ENCODE results near the gene KLF13. TPM values are rescaled to one million over a fixed set of nuclear protein-coding genes. Genes with fewer than 3 reads are reported as not detected.

Gene KLF13
- total RNA-seq, 3 donors from 2014 or later, result 26.3 to 52.2 (median 28.2) TPM

- DNase-seq (ENCODE audit: low spot score in 2 of 2), result peak; percentile 3 to 19
- Histone ChIP-seq H3K36me3 (no peaks in the 10 kb centered on the region), H3K4me3 (no peak overlapping the region), H3K4me1 (no peaks in the 10 kb centered on the region), H3K9me3 (peaks cover 0 to 11% of the 10 kb centered on the region in 2 donors), H3K27ac (no peak overlapping the region), H3K27me3 (peaks cover 0 to 10% of the 10 kb centered on the region in 2 donors)
- TF ChIP-seq CTCF (IDR thresholded peaks at IDR 0.05) (no peak), POLR2AphosphoS5 (IDR thresholded peaks at IDR 0.05) (no peak), POLR2A (IDR thresholded peaks at IDR 0.05) (no peak)
- intact Hi-C loops (cut with DNase I; ENCODE audit: low total_unique reads), result no loop called here
Measured at GRCh38 chr15:31309893-31310606, 16.6 kb upstream of the KLF13 start.

DNA sequence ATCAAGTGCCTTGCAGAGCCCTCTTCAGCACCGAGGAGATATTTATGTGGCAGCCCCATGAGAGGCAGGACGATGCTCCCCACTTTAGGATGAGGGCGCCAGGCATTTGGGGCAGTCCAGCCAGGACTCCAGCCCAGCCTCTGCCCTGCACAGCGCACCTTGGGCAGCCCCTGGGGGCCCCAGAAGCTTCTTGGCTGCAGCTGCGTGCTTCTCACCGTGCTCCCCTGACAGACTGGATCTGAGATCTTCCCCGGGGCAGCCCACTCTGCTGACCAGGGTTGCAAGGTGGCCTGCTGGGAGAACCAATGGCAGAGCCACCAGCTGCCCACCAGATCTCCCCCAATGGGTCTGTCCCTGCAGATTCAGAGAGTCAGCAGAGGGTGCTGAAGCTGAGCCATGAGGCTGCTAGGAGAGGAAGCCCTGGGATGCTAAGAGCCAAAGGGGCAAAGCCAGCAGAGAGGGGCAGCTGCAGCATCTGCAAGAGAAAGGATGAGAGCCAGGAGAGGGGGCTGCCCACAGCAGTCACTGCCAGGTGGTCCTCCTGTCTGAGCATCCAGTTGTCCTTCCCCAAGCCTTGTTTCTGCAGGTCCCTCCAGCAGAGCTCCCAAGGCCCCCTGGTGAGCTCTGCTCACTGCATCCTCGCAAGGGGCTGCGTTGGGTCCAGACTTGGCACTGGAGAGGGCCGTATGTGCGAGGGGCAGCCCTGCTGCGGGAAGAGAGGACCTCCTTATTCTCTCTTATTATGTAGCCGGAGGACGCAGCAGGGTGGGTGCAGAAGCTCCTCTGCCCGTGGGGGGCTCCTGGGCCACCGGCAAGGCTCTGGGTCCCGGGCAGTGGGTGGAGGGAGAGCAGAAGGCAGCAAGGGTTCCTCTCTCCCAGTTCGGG is 14.7 kb upstream of the KLF13 start:
- TF ChIP-seq POLR2AphosphoS5 (IDR thresholded peaks at IDR 0.05), result no peak
- Histone ChIP-seq H3K4me1 (no peaks in the 10 kb centered on the region), H3K9me3 (peaks cover 0 to 11% of the 10 kb centered on the region in 2 donors), H3K36me3 (no peaks in the 10 kb centered on the region), H3K27ac (no peak overlapping the region), H3K27me3 (peaks cover 0 to 9% of the 10 kb centered on the region in 2 donors), H3K4me3 (no peak overlapping the region)
- DNase-seq (ENCODE audit: low spot score in 2 of 2), result peak; percentile 7 to 48
- intact Hi-C loops (cut with DNase I; ENCODE audit: low total_unique reads), result loop anchor here (1.0 kb wide), 1 partner anchor 20 kb away; no protein-coding TSS in a partner anchor

GRCh38 chr15:31313223-31313622 is 13.4 kb upstream of the KLF13 start:
- no peak for DNase-seq (ENCODE audit: low spot score in 2 of 2)
- Histone ChIP-seq H3K36me3 (no peaks in the 10 kb centered on the region), H3K4me1 (no peaks in the 10 kb centered on the region), H3K27ac (no peak overlapping the region), H3K4me3 (no peak overlapping the region), H3K27me3 (no peaks in the 10 kb centered on the region), H3K9me3 (peaks cover 0 to 11% of the 10 kb centered on the region in 2 donors)
- intact Hi-C loops (cut with DNase I; ENCODE audit: low total_unique reads), result no loop called here
- no peak for TF ChIP-seq POLR2AphosphoS5 (IDR thresholded peaks at IDR 0.05)
- no peak for TF ChIP-seq CTCF (IDR thresholded peaks at IDR 0.05)
- no peak for TF ChIP-seq POLR2A (IDR thresholded peaks at IDR 0.05)

DNA sequence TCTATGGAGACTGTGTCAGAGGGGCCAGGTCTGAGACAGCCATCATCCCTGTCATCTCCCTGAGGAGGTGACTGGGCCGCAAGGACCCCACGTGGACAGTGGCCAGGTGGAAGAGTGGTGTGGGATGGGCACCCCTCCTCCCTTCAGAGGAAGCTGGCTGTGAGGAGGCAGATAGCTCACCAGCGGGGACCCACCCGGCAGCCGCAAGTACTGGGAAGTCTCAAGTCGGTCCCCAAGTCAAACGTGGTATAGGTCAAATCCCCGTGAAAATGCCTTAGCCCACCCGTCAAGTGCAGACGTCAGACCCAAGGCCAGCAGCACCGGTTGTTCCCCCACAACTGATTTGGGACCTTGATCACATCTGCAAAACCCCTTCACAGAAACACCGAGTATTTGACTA is 12.3 kb upstream of the KLF13 start:
- DNase-seq (ENCODE audit: low spot score in 2 of 2), result peak in 1 of 2 donors; percentile 6

More for the DNA sequence above, 12.3 kb upstream of the KLF13 start:
- H3K36me3 ChIP-seq, result no peaks in the 10 kb centered on the region
- no peak overlapping the region for H3K4me3 ChIP-seq
- intact Hi-C loops (cut with DNase I; ENCODE audit: low total_unique reads), result no loop called here
- TF ChIP-seq CTCF (IDR thresholded peaks at IDR 0.05) (no peak), POLR2A (IDR thresholded peaks at IDR 0.05) (no peak), POLR2AphosphoS5 (IDR thresholded peaks at IDR 0.05) (no peak)
- H3K27ac ChIP-seq, result no peak overlapping the region
- H3K9me3 ChIP-seq, result peaks cover 0 to 11% of the 10 kb centered on the region in 2 donors
- H3K27me3 ChIP-seq, result no peaks in the 10 kb centered on the region
- no peaks in the 10 kb centered on the region for H3K4me1 ChIP-seq

Data from breast epithelium (tissue), 4 donors.